ENCODE results near the gene CSNK1G2.

CSNK1G2 gene

GRCh38 chr19:1975162-1975480, 34.1 kb downstream of the CSNK1G2 start:
- Mint-ChIP-seq H3K4me1 (no peaks in the 10 kb centered on the region), H3K9me3 (no peaks in the 10 kb centered on the region), H3K4me3 (no peak overlapping the region), H3K27me3 (ENCODE audit: low read depth) (no peaks in the 10 kb centered on the region), H3K36me3 (ENCODE audit: low read depth) (peaks cover 12% of the 10 kb centered on the region), H3K27ac (no peak overlapping the region)
- TF ChIP-seq, protein P1, sequence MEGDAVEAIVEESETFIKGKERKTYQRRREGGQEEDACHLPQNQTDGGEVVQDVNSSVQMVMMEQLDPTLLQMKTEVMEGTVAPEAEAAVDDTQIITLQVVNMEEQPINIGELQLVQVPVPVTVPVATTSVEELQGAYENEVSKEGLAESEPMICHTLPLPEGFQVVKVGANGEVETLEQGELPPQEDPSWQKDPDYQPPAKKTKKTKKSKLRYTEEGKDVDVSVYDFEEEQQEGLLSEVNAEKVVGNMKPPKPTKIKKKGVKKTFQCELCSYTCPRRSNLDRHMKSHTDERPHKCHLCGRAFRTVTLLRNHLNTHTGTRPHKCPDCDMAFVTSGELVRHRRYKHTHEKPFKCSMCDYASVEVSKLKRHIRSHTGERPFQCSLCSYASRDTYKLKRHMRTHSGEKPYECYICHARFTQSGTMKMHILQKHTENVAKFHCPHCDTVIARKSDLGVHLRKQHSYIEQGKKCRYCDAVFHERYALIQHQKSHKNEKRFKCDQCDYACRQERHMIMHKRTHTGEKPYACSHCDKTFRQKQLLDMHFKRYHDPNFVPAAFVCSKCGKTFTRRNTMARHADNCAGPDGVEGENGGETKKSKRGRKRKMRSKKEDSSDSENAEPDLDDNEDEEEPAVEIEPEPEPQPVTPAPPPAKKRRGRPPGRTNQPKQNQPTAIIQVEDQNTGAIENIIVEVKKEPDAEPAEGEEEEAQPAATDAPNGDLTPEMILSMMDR (IDR thresholded peaks at IDR 0.05; ENCODE audit: unreplicated experiment in 3 of 3), result no peak

GRCh38 chr19:1977120-1977519, 36.1 kb downstream of the CSNK1G2 start:
- TF ChIP-seq, protein P1 (IDR thresholded peaks at IDR 0.05; ENCODE audit: unreplicated experiment in 3 of 3), result no peak
- peaks cover 22% of the 10 kb centered on the region for H3K36me3 Mint-ChIP-seq (ENCODE audit: low read depth)
- H3K27ac Mint-ChIP-seq, result no peak overlapping the region
- H3K27me3 Mint-ChIP-seq (ENCODE audit: low read depth), result no peaks in the 10 kb centered on the region
- H3K9me3 Mint-ChIP-seq, result no peaks in the 10 kb centered on the region
- H3K4me3 Mint-ChIP-seq, result no peak overlapping the region
- H3K4me1 Mint-ChIP-seq, result no peaks in the 10 kb centered on the region

DNA sequence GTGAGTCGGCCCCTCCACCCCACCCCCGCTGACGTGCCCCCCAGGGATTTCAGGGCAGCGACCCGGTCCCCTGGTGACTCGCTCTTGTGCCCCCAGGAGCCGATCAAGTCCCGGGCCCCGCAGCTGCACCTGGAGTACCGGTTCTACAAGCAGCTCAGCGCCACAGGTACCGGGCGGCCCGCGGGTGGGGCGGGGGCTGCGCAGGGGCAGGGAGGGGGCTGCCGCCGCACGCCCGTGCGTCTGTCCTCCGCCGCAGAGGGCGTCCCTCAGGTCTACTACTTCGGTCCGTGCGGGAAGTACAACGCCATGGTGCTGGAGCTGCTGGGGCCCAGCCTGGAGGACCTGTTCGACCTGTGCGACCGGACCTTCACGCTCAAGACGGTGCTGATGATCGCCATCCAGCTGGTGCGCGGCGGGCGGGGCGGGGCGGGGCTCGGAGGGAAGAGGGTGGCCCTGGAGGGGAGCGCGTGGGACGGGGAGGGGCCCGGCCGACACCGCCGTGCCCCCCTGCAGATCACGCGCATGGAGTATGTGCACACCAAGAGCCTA, 37.4 kb downstream of the CSNK1G2 start:
- Mint-ChIP-seq H3K9me3 (no peaks in the 10 kb centered on the region), H3K4me3 (no peak overlapping the region), H3K27me3 (ENCODE audit: low read depth) (no peaks in the 10 kb centered on the region), H3K27ac (no peak overlapping the region), H3K36me3 (ENCODE audit: low read depth) (peaks cover 27% of the 10 kb centered on the region), H3K4me1 (no peaks in the 10 kb centered on the region)
- TF ChIP-seq, protein P1 (IDR thresholded peaks at IDR 0.05; ENCODE audit: unreplicated experiment in 3 of 3), result no peak

GRCh38 chr19:1979017-1979416, 38.0 kb downstream of the CSNK1G2 start:
- no peaks in the 10 kb centered on the region for H3K4me1 Mint-ChIP-seq
- no peaks in the 10 kb centered on the region for H3K9me3 Mint-ChIP-seq
- TF ChIP-seq, protein P1 (IDR thresholded peaks at IDR 0.05; ENCODE audit: unreplicated experiment in 3 of 3), result no peak
- H3K27me3 Mint-ChIP-seq (ENCODE audit: low read depth), result no peaks in the 10 kb centered on the region
- H3K4me3 Mint-ChIP-seq, result no peak overlapping the region
- H3K36me3 Mint-ChIP-seq (ENCODE audit: low read depth), result peaks cover 26% of the 10 kb centered on the region
- no peak overlapping the region for H3K27ac Mint-ChIP-seq

GRCh38 chr19:1979642-1980041, 38.7 kb downstream of the CSNK1G2 start:
- no peaks in the 10 kb centered on the region for H3K9me3 Mint-ChIP-seq
- H3K27me3 Mint-ChIP-seq (ENCODE audit: low read depth), result no peaks in the 10 kb centered on the region
- H3K36me3 Mint-ChIP-seq (ENCODE audit: low read depth), result peaks cover 26% of the 10 kb centered on the region
- H3K4me3 Mint-ChIP-seq, result no peak overlapping the region
- H3K27ac Mint-ChIP-seq, result no peak overlapping the region
- TF ChIP-seq, protein P1 (IDR thresholded peaks at IDR 0.05; ENCODE audit: unreplicated experiment in 3 of 3), result no peak
- H3K4me1 Mint-ChIP-seq, result no peaks in the 10 kb centered on the region

- Mint-ChIP-seq H3K4me1 (no peaks in the 10 kb centered on the region), H3K9me3 (no peaks in the 10 kb centered on the region), H3K27me3 (ENCODE audit: low read depth) (no peaks in the 10 kb centered on the region), H3K4me3 (no peak overlapping the region), H3K27ac (no peak overlapping the region), H3K36me3 (ENCODE audit: low read depth) (peaks cover 28% of the 10 kb centered on the region)
- TF ChIP-seq, protein P1 (IDR thresholded peaks at IDR 0.05; ENCODE audit: unreplicated experiment in 3 of 3), result no peak
Observed at GRCh38 chr19:1980091-1980808, 39.3 kb downstream of the CSNK1G2 start.
